ENCODE data around the gene EXT2.

Gene EXT2

DNA sequence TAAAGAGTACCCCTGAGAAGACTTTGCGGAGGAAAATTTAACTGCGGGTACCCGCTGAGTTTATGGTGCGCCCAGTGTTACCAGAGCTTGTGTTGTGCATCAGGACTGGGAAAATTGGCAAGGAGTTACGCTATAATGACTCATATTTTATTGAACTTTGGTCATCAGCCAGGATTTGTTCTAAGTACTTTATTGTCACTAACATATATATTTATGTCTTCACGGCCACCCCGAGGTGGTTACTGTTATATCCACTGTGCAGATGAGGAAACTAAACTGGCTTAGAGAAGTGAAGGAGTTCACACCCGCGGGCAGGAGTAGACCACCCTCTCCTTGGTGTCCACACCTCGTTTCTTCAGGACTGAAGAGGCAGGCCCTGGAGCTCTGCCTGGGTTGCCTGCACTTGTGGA, 28.7 kb upstream of the EXT2 start:
- H3K9me3 ChIP-seq (ENCODE audit: insufficient read depth, low read depth, low read length), result no peaks in the 10 kb centered on the region
- peak overlapping the region; percentile 82 for H2AFZ ChIP-seq (ENCODE audit: low read length)
- H3F3A ChIP-seq (ENCODE audit: low read depth), result 0 out of 2 replicates have a peak, but pooled peaks cover 3% of the 10 kb centered on the region
- no peaks in the 10 kb centered on the region for H4K20me1 ChIP-seq (ENCODE audit: insufficient read depth, low read length, poor library complexity, severe bottlenecking)
- no peaks in the 10 kb centered on the region for H3K27me3 ChIP-seq (ENCODE audit: insufficient read depth, low read length, poor library complexity, severe bottlenecking)
- H3K4me1 ChIP-seq (ENCODE audit: insufficient read depth, low read length, poor library complexity, severe bottlenecking), result peaks cover 24% of the 10 kb centered on the region
- peak overlapping the region; percentile 82 for H3K4me2 ChIP-seq (ENCODE audit: low read depth, low read length, poor library complexity, severe bottlenecking)
- TF ChIP-seq CTCF (conservative IDR thresholded peaks at IDR 0.05; ENCODE audit: low read length) (no peak), EZH2phosphoT487 (IDR thresholded peaks at IDR 0.05; ENCODE audit: borderline replicate concordance) (no peak)
- peaks cover 33% of the 10 kb centered on the region for H3K79me2 ChIP-seq (ENCODE audit: insufficient read depth, low read length)
- peak overlapping the region; percentile 80 for H3K4me3 ChIP-seq (ENCODE audit: low read length, poor library complexity, severe bottlenecking)
- H3K9me2 ChIP-seq (replicated peaks; ENCODE audit: low read depth, low read length), result no peaks in the 10 kb centered on the region
- peak overlapping the region; percentile 94 for H3K9ac ChIP-seq (ENCODE audit: low read depth, low read length, poor library complexity, severe bottlenecking)
- no peaks in the 10 kb centered on the region for H3K36me3 ChIP-seq (ENCODE audit: insufficient read depth, low read length)

GRCh38 chr11:44067266-44067665, 28.2 kb upstream of the EXT2 start:
- Histone ChIP-seq H3K36me3 (ENCODE audit: insufficient read depth, low read length) (no peaks in the 10 kb centered on the region), H3K4me2 (ENCODE audit: low read depth, low read length, poor library complexity, severe bottlenecking) (peak overlapping the region; percentile 82), H3K9me3 (ENCODE audit: insufficient read depth, low read depth, low read length) (no peaks in the 10 kb centered on the region), H3K27me3 (ENCODE audit: insufficient read depth, low read length, poor library complexity, severe bottlenecking) (no peaks in the 10 kb centered on the region), H4K20me1 (ENCODE audit: insufficient read depth, low read length, poor library complexity, severe bottlenecking) (no peaks in the 10 kb centered on the region), H3K9ac (ENCODE audit: low read depth, low read length, poor library complexity, severe bottlenecking) (peak overlapping the region; percentile 94), H3K9me2 (replicated peaks; ENCODE audit: low read depth, low read length) (no peaks in the 10 kb centered on the region), H3K4me1 (ENCODE audit: insufficient read depth, low read length, poor library complexity, severe bottlenecking) (peaks cover 24% of the 10 kb centered on the region), H2AFZ (ENCODE audit: low read length) (no peak overlapping the region), H3K79me2 (ENCODE audit: insufficient read depth, low read length) (peaks cover 33% of the 10 kb centered on the region), H3F3A (ENCODE audit: low read depth) (0 out of 2 replicates have a peak, but pooled peaks cover 3% of the 10 kb centered on the region), H3K4me3 (ENCODE audit: low read length, poor library complexity, severe bottlenecking) (peak overlapping the region; percentile 80)
- no peak for TF ChIP-seq EZH2phosphoT487 (IDR thresholded peaks at IDR 0.05; ENCODE audit: borderline replicate concordance)
- no peak for TF ChIP-seq CTCF (conservative IDR thresholded peaks at IDR 0.05; ENCODE audit: low read length)

GRCh38 chr11:44068180-44068579, 27.3 kb upstream of the EXT2 start:
- Histone ChIP-seq H3F3A (ENCODE audit: low read depth) (0 out of 2 replicates have a peak, but pooled peaks cover 3% of the 10 kb centered on the region), H3K4me3 (ENCODE audit: low read length, poor library complexity, severe bottlenecking) (peak overlapping the region; percentile 80), H3K27me3 (ENCODE audit: insufficient read depth, low read length, poor library complexity, severe bottlenecking) (no peaks in the 10 kb centered on the region), H3K9ac (ENCODE audit: low read depth, low read length, poor library complexity, severe bottlenecking) (peak overlapping the region; percentile 94), H3K36me3 (ENCODE audit: insufficient read depth, low read length) (no peaks in the 10 kb centered on the region), H4K20me1 (ENCODE audit: insufficient read depth, low read length, poor library complexity, severe bottlenecking) (no peaks in the 10 kb centered on the region), H3K9me3 (ENCODE audit: insufficient read depth, low read depth, low read length) (no peaks in the 10 kb centered on the region), H3K79me2 (ENCODE audit: insufficient read depth, low read length) (peaks cover 33% of the 10 kb centered on the region), H3K9me2 (replicated peaks; ENCODE audit: low read depth, low read length) (no peaks in the 10 kb centered on the region), H3K4me1 (ENCODE audit: insufficient read depth, low read length, poor library complexity, severe bottlenecking) (peaks cover 30% of the 10 kb centered on the region), H3K4me2 (ENCODE audit: low read depth, low read length, poor library complexity, severe bottlenecking) (peak overlapping the region; percentile 82), H2AFZ (ENCODE audit: low read length) (no peak overlapping the region)
- TF ChIP-seq CTCF (conservative IDR thresholded peaks at IDR 0.05; ENCODE audit: low read length) (no peak), EZH2phosphoT487 (IDR thresholded peaks at IDR 0.05; ENCODE audit: borderline replicate concordance) (no peak)

Measured in Loucy (cell line).